HEK293 (cell line): ENCODE results near the gene SLC46A1.

Experiments
- CTCF ChIA-PET: fragments of 350-600 bp; formaldehyde crosslinking; extraction: SDS; loops from one replicate; lab custom pipeline; 2021; ENCODE audit warnings: antibody characterized with exemption; lab: Yijun Ruan, JAX
- POLR2A ChIA-PET: fragments of 300-600 bp; formaldehyde crosslinking; extraction: SDS; loops from one replicate; lab custom pipeline; 2020; ENCODE audit warnings: antibody characterized with exemption, inconsistent platforms; lab: Yijun Ruan, JAX
- H3K27ac ChIP-seq: fragments of 200-500 bp; sonication (Bioruptor generic); 2 replicates; pipeline ENCODE4 v1.5.1; 2014; ENCODE audit warnings: low read depth, low read length, control low read depth, inconsistent platforms; ENCODE audit errors: extremely low read depth
- H3K36me3 ChIP-seq, 2 experiments: fragments of 200-500 bp in 1 of 2; sonication (Bioruptor generic) in 1 of 2; 1 replicate in 1 of 2; 2 replicates in 1 of 2; pipeline ENCODE4 v1.5.1; 2014 to 2017; ENCODE audit warnings: inconsistent platforms in 2 of 2, low read length in 2 of 2; ENCODE audit not compliant: control insufficient read depth in 2 of 2, insufficient read depth in 1 of 2
- H3K4me1 ChIP-seq: fragments of 200-500 bp; sonication (Bioruptor generic); 2 replicates; pipeline ENCODE4 v1.5.1; 2014; ENCODE audit warnings: mild to moderate bottlenecking, low read length, inconsistent platforms; ENCODE audit not compliant: control insufficient read depth, insufficient read depth
- H3K4me3 ChIP-seq: 2 replicates; pipeline ENCODE4 v1.5.1; 2011; ENCODE audit warnings: low read depth, mild to moderate bottlenecking, control low read depth, low read length, moderate library complexity
- H3K9me3 ChIP-seq: fragments of 200-500 bp; sonication (Bioruptor generic); 2 replicates; pipeline ENCODE4 v1.5.1; 2014; ENCODE audit warnings: low read depth, low read length, inconsistent platforms; ENCODE audit not compliant: control insufficient read depth, insufficient read depth
- BCL11A ChIP-seq: fragments of 450-650 bp; formaldehyde crosslinking; IDR thresholded peaks from 2 replicates; pipeline ENCODE4 v1.5.1; 2016; ENCODE audit warnings: low read depth, missing biosample characterization, missing genetic modification characterization
- OSR2 ChIP-seq: fragments of 450-650 bp; formaldehyde crosslinking; IDR thresholded peaks from 2 replicates; pipeline ENCODE4 v1.5.1; 2016; ENCODE audit warnings: missing biosample characterization, missing genetic modification characterization
- REPIN1 ChIP-seq: fragments of 450-650 bp; formaldehyde crosslinking; IDR thresholded peaks from 2 replicates; pipeline ENCODE4 v1.5.1; 2017; ENCODE audit warnings: missing biosample characterization, missing genetic modification characterization, low read depth
- ZNF157 ChIP-seq: fragments of 450-650 bp; formaldehyde crosslinking; IDR thresholded peaks from 2 replicates; pipeline ENCODE4 v1.5.1; 2016; ENCODE audit warnings: missing biosample characterization, missing genetic modification characterization
- ZNF175 ChIP-seq: fragments of 450-650 bp; formaldehyde crosslinking; IDR thresholded peaks from 2 replicates; pipeline ENCODE4 v1.5.1; 2016; ENCODE audit warnings: missing biosample characterization, missing genetic modification characterization
- ZNF324 ChIP-seq: fragments of 450-650 bp; formaldehyde crosslinking; IDR thresholded peaks from 2 replicates; pipeline ENCODE4 v1.5.1; 2016; ENCODE audit warnings: missing biosample characterization, missing genetic modification characterization
- ZNF529 ChIP-seq: fragments of 450-650 bp; formaldehyde crosslinking; IDR thresholded peaks from 2 replicates; pipeline ENCODE4 v1.5.1; 2017; ENCODE audit warnings: missing genetic modification characterization, missing biosample characterization; ENCODE audit not compliant: insufficient replicate concordance
- ZNF558 ChIP-seq: fragments of 450-650 bp; formaldehyde crosslinking; IDR thresholded peaks from 2 replicates; pipeline ENCODE4 v1.5.1; 2016; ENCODE audit warnings: missing biosample characterization, missing genetic modification characterization
- ZNF610 ChIP-seq: fragments of 450-650 bp; formaldehyde crosslinking; IDR thresholded peaks from 2 replicates; pipeline ENCODE4 v1.5.1; 2016; ENCODE audit warnings: missing biosample characterization, missing genetic modification characterization, borderline replicate concordance
- ZNF768 ChIP-seq: fragments of 450-650 bp; formaldehyde crosslinking; IDR thresholded peaks from 2 replicates; pipeline ENCODE4 v1.5.1; 2018; ENCODE audit warnings: missing biosample characterization, mild to moderate bottlenecking, missing genetic modification characterization
- TF ChIP-seq, protein P1 (sequence below): fragments of 450-650 bp; formaldehyde crosslinking; IDR thresholded peaks from 2 replicates; pipeline ENCODE4 v1.5.1; 2016; ENCODE audit warnings: missing biosample characterization, missing genetic modification characterization
- TF ChIP-seq, protein P2 (sequence below): fragments of 450-650 bp; formaldehyde crosslinking; IDR thresholded peaks from 2 replicates; pipeline ENCODE4 v1.5.1; 2016; ENCODE audit warnings: missing biosample characterization, missing genetic modification characterization
- TF ChIP-seq, protein P3 (sequence below): fragments of 450-650 bp; formaldehyde crosslinking; IDR thresholded peaks from 2 replicates; pipeline ENCODE4 v1.5.1; 2016; ENCODE audit warnings: missing biosample characterization, missing genetic modification characterization, low read depth
- TF ChIP-seq, protein P4 (sequence below): fragments of 450-650 bp; formaldehyde crosslinking; IDR thresholded peaks from 2 replicates; pipeline ENCODE4 v1.5.1; 2016; ENCODE audit warnings: missing biosample characterization, missing genetic modification characterization

The SLC46A1 gene

DNA sequence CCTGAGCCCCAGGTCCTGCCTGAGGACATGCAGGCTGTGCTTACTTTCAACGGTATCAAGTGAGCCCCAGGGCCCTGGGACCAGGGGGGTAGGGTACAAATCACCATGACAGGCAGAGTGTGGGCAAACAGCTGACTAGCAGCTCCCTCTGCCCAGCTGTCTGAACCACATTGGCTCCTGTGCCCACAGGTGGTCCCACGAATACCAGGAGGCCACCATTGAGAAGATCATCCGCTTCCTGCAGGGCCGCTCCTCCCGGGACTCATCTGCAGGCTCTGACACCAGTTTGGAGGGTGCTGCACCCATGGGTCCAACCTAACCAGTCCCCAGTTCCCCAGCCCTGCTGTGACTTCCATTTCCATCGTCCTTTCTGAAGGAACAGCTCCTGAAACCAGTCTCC lies 10.0 kb downstream of the SLC46A1 start:
- Histone ChIP-seq H3K9me3 (no peaks in the 10 kb centered on the region), H3K27ac (no peak overlapping the region), H3K36me3 (peaks cover 19 to 79% of the 10 kb centered on the region in 2 experiments), H3K4me1 (no peaks in the 10 kb centered on the region), H3K4me3 (no peak overlapping the region)
- no peak for TF ChIP-seq REPIN1 (tag by site-specific recombination)
- no peak for TF ChIP-seq ZNF175 (tag by site-specific recombination)
- no peak for TF ChIP-seq ZNF157
- TF ChIP-seq, protein P1, sequence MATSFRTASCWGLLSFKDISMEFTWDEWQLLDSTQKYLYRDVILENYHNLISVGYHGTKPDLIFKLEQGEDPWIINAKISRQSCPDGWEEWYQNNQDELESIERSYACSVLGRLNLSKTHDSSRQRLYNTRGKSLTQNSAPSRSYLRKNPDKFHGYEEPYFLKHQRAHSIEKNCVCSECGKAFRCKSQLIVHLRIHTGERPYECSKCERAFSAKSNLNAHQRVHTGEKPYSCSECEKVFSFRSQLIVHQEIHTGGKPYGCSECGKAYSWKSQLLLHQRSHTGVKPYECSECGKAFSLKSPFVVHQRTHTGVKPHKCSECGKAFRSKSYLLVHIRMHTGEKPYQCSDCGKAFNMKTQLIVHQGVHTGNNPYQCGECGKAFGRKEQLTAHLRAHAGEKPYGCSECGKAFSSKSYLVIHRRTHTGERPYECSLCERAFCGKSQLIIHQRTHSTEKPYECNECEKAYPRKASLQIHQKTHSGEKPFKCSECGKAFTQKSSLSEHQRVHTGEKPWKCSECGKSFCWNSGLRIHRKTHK (tag by site-specific recombination) = no peak
- no peak for TF ChIP-seq ZNF768
- TF ChIP-seq BCL11A = no peak
- ChIA-PET CTCF (interaction anchor here (1.0 to 3.0 kb wide), 2 partner anchors 20 kb away, joined by 4 to 17 read pairs; no protein-coding TSS in a partner anchor), POLR2A (interaction anchor here (0.6 to 1.1 kb wide), 2 partner anchors 14 to 75 kb away, joined by 3 read pairs; no protein-coding TSS in a partner anchor)

DNA sequence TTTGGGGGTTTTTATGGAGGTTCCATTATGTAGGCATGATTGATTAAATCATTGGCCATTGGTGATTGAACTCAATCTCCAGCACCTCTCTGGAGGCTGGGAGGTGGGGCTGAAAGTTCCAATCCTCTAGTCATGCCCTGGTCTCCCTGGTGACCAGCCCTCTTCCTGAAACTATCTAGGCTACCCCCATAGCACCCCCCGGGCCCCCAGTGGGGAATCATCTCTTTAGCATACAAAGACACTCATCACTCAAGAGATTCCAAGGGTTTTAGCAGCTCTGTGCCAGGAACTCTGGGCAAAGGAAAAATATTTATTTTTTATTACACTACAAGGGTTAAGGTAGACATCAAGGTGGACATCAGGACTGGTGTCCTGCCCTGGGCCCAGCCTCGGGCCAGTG lies 10.6 kb downstream of the SLC46A1 start:
- H3K27ac ChIP-seq = no peak overlapping the region
- ChIA-PET CTCF (interaction anchor here (0.6 to 1.0 kb wide), 3 partner anchors 14 to 21 kb away, joined by 3 to 4 read pairs (median 3); no protein-coding TSS in a partner anchor), POLR2A (interaction anchor here (0.6 to 1.7 kb wide), 4 partner anchors 10 to 143 kb away, joined by 3 to 9 read pairs (median 4); partner anchors contain the start of gene POLDIP2)
- H3K4me3 ChIP-seq = no peak overlapping the region
- no peaks in the 10 kb centered on the region for H3K9me3 ChIP-seq
- H3K36me3 ChIP-seq = peaks cover 22 to 79% of the 10 kb centered on the region in 2 experiments
- no peaks in the 10 kb centered on the region for H3K4me1 ChIP-seq
- no peak for TF ChIP-seq ZNF324 (tag by site-specific recombination)
- TF ChIP-seq, protein P2, sequence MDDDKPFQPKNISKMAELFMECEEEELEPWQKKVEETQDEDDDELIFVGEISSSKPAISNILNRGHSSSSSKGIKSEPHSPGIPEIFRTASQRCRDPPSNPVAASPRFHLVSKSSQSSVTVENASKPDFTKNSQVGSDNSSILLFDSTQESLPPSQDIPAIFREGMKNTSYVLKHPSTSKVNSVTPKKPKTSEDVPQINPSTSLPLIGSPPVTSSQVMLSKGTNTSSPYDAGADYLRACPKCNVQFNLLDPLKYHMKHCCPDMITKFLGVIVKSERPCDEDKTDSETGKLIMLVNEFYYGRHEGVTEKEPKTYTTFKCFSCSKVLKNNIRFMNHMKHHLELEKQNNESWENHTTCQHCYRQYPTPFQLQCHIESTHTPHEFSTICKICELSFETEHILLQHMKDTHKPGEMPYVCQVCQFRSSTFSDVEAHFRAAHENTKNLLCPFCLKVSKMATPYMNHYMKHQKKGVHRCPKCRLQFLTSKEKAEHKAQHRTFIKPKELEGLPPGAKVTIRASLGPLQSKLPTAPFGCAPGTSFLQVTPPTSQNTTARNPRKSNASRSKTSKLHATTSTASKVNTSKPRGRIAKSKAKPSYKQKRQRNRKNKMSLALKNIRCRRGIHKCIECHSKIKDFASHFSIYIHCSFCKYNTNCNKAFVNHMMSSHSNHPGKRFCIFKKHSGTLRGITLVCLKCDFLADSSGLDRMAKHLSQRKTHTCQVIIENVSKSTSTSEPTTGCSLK (tag by site-specific recombination) = no peak
- TF ChIP-seq ZNF610 (tag by site-specific recombination) = no peak
- TF ChIP-seq ZNF558 (tag by site-specific recombination) = no peak
- no peak for TF ChIP-seq OSR2 (tag by site-specific recombination)
- TF ChIP-seq, protein P3, sequence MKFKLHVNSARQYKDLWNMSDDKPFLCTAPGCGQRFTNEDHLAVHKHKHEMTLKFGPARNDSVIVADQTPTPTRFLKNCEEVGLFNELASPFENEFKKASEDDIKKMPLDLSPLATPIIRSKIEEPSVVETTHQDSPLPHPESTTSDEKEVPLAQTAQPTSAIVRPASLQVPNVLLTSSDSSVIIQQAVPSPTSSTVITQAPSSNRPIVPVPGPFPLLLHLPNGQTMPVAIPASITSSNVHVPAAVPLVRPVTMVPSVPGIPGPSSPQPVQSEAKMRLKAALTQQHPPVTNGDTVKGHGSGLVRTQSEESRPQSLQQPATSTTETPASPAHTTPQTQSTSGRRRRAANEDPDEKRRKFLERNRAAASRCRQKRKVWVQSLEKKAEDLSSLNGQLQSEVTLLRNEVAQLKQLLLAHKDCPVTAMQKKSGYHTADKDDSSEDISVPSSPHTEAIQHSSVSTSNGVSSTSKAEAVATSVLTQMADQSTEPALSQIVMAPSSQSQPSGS (tag by site-specific recombination) = no peak
- no peak for TF ChIP-seq ZNF529 (tag by site-specific recombination)
- TF ChIP-seq, protein P4, sequence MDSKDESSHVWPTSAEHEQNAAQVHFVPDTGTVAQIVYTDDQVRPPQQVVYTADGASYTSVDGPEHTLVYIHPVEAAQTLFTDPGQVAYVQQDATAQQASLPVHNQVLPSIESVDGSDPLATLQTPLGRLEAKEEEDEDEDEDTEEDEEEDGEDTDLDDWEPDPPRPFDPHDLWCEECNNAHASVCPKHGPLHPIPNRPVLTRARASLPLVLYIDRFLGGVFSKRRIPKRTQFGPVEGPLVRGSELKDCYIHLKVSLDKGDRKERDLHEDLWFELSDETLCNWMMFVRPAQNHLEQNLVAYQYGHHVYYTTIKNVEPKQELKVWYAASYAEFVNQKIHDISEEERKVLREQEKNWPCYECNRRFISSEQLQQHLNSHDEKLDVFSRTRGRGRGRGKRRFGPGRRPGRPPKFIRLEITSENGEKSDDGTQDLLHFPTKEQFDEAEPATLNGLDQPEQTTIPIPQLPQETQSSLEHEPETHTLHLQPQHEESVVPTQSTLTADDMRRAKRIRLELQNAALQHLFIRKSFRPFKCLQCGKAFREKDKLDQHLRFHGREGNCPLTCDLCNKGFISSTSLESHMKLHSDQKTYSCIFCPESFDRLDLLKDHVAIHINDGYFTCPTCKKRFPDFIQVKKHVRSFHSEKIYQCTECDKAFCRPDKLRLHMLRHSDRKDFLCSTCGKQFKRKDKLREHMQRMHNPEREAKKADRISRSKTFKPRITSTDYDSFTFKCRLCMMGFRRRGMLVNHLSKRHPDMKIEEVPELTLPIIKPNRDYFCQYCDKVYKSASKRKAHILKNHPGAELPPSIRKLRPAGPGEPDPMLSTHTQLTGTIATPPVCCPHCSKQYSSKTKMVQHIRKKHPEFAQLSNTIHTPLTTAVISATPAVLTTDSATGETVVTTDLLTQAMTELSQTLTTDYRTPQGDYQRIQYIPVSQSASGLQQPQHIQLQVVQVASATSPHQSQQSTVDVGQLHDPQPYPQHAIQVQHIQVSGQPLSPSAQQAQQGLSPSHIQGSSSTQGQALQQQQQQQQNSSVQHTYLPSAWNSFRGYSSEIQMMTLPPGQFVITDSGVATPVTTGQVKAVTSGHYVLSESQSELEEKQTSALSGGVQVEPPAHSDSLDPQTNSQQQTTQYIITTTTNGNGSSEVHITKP (tag by site-specific recombination) = no peak
- TF ChIP-seq, all 188 proteins: peak for 0
